ENCODE results near the gene GRB10.

- TF ChIP-seq CTCF (IDR thresholded peaks at IDR 0.05; ENCODE audit: poor library complexity, severe bottlenecking), result no peak
- TF ChIP-seq TAF1 (IDR thresholded peaks at IDR 0.05; ENCODE audit: low read depth), result no peak
- TF ChIP-seq, protein P1, sequence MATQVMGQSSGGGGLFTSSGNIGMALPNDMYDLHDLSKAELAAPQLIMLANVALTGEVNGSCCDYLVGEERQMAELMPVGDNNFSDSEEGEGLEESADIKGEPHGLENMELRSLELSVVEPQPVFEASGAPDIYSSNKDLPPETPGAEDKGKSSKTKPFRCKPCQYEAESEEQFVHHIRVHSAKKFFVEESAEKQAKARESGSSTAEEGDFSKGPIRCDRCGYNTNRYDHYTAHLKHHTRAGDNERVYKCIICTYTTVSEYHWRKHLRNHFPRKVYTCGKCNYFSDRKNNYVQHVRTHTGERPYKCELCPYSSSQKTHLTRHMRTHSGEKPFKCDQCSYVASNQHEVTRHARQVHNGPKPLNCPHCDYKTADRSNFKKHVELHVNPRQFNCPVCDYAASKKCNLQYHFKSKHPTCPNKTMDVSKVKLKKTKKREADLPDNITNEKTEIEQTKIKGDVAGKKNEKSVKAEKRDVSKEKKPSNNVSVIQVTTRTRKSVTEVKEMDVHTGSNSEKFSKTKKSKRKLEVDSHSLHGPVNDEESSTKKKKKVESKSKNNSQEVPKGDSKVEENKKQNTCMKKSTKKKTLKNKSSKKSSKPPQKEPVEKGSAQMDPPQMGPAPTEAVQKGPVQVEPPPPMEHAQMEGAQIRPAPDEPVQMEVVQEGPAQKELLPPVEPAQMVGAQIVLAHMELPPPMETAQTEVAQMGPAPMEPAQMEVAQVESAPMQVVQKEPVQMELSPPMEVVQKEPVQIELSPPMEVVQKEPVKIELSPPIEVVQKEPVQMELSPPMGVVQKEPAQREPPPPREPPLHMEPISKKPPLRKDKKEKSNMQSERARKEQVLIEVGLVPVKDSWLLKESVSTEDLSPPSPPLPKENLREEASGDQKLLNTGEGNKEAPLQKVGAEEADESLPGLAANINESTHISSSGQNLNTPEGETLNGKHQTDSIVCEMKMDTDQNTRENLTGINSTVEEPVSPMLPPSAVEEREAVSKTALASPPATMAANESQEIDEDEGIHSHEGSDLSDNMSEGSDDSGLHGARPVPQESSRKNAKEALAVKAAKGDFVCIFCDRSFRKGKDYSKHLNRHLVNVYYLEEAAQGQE (IDR thresholded peaks at IDR 0.05; ENCODE audit: borderline replicate concordance), result no peak
- TF ChIP-seq MXI1 (conservative IDR thresholded peaks at IDR 0.05; ENCODE audit: poor library complexity, severe bottlenecking), result no peak
- TF ChIP-seq EP300 (conservative IDR thresholded peaks at IDR 0.05; ENCODE audit: poor library complexity, severe bottlenecking), result no peak
- TF ChIP-seq EZH2 (IDR thresholded peaks at IDR 0.05; ENCODE audit: borderline replicate concordance, insufficient read depth, low read length, poor library complexity, severe bottlenecking), result no peak
- TF ChIP-seq RAD21 (conservative IDR thresholded peaks at IDR 0.05), result no peak
- no peak for TF ChIP-seq SMC3 (conservative IDR thresholded peaks at IDR 0.05; ENCODE audit: poor library complexity)
These were observed 47.4 kb downstream of the GRB10 start for GRCh38 chr7:50735333-50735732.
